GM23338 (cell line): ENCODE results near the gene ACAD9.

Experiments used
- CREB1 ChIP-seq: fragments of 250-450 bp; sonication (Bioruptor Pico); IDR thresholded peaks from 2 replicates; pipeline ENCODE4 v1.5.0; 2020; ENCODE audit warnings: low read depth, mild to moderate bottlenecking, moderate library complexity
- EZH2 ChIP-seq: fragments of 200-600 bp; sonication (generic); IDR thresholded peaks from one replicate; pipeline ENCODE4 v1.8.0; 2017; ENCODE audit warnings: antibody characterized with exemption, mild to moderate bottlenecking, low read depth; ENCODE audit not compliant: unreplicated experiment
- JUNB ChIP-seq: IDR thresholded peaks from one replicate; pipeline ENCODE4 v1.6.1; 2016; ENCODE audit warnings: antibody characterized with exemption; ENCODE audit not compliant: unreplicated experiment
- POLR2AphosphoS5 ChIP-seq: IDR thresholded peaks from 2 replicates; pipeline ENCODE4 v1.6.1; 2016; ENCODE audit warnings: antibody characterized with exemption, low read depth
- STAT1 ChIP-seq: IDR thresholded peaks from one replicate; pipeline ENCODE4 v1.6.1; 2016; ENCODE audit warnings: antibody characterized with exemption; ENCODE audit not compliant: unreplicated experiment
- TF ChIP-seq, protein P1 (sequence below), 2 experiments: fragments of 200-600 bp in 1 of 2; sonication (generic) in 1 of 2; conservative IDR thresholded peaks; 2 replicates each; pipeline versions ENCODE4 v1.5.1 to v1.6.1; 2016 to 2017; ENCODE audit warnings: antibody characterized with exemption in 2 of 2, low read depth in 2 of 2, mild to moderate bottlenecking in 2 of 2, moderate library complexity in 1 of 2
- TF ChIP-seq, protein P2 (sequence below): IDR thresholded peaks from 2 replicates; pipeline ENCODE4 v1.6.1; 2016; ENCODE audit warnings: antibody characterized with exemption
- TF ChIP-seq, protein P3 (sequence below): IDR thresholded peaks from one replicate; pipeline ENCODE4 v1.6.1; 2018; ENCODE audit warnings: antibody characterized with exemption; ENCODE audit not compliant: unreplicated experiment

DNA sequence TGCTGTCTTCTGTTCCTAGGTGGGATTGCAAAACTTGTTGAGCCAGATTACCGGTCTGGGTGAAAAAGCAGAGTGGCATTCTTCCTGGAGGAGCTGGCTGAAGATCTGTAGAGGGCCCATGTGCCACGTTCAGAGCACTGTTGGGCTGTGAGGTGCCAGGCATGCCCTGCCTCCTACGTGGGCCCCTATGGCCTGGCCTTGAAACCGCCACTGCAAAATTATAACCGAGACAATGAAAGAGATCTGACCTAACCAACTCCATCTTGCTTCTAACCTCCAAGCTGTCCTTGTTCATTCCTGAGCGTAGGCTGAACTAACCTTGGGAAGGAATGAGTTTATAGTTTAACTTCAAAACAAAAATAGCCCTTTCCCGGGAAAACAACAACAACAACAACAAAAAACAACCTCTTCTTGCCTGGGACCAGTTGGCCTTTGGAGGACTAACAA, 1.4 kb upstream of the ACAD9 start:
- TF ChIP-seq, protein P1, sequence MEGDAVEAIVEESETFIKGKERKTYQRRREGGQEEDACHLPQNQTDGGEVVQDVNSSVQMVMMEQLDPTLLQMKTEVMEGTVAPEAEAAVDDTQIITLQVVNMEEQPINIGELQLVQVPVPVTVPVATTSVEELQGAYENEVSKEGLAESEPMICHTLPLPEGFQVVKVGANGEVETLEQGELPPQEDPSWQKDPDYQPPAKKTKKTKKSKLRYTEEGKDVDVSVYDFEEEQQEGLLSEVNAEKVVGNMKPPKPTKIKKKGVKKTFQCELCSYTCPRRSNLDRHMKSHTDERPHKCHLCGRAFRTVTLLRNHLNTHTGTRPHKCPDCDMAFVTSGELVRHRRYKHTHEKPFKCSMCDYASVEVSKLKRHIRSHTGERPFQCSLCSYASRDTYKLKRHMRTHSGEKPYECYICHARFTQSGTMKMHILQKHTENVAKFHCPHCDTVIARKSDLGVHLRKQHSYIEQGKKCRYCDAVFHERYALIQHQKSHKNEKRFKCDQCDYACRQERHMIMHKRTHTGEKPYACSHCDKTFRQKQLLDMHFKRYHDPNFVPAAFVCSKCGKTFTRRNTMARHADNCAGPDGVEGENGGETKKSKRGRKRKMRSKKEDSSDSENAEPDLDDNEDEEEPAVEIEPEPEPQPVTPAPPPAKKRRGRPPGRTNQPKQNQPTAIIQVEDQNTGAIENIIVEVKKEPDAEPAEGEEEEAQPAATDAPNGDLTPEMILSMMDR (conservative IDR thresholded peaks at IDR 0.05; ENCODE audit: low read depth in 2 of 2), result no peak
- TF ChIP-seq, protein P2, sequence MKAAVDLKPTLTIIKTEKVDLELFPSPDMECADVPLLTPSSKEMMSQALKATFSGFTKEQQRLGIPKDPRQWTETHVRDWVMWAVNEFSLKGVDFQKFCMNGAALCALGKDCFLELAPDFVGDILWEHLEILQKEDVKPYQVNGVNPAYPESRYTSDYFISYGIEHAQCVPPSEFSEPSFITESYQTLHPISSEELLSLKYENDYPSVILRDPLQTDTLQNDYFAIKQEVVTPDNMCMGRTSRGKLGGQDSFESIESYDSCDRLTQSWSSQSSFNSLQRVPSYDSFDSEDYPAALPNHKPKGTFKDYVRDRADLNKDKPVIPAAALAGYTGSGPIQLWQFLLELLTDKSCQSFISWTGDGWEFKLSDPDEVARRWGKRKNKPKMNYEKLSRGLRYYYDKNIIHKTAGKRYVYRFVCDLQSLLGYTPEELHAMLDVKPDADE, result no peak
- no peak for TF ChIP-seq EZH2
- TF ChIP-seq JUNB, result no peak
- TF ChIP-seq POLR2AphosphoS5, result no peak
- TF ChIP-seq, protein P3, sequence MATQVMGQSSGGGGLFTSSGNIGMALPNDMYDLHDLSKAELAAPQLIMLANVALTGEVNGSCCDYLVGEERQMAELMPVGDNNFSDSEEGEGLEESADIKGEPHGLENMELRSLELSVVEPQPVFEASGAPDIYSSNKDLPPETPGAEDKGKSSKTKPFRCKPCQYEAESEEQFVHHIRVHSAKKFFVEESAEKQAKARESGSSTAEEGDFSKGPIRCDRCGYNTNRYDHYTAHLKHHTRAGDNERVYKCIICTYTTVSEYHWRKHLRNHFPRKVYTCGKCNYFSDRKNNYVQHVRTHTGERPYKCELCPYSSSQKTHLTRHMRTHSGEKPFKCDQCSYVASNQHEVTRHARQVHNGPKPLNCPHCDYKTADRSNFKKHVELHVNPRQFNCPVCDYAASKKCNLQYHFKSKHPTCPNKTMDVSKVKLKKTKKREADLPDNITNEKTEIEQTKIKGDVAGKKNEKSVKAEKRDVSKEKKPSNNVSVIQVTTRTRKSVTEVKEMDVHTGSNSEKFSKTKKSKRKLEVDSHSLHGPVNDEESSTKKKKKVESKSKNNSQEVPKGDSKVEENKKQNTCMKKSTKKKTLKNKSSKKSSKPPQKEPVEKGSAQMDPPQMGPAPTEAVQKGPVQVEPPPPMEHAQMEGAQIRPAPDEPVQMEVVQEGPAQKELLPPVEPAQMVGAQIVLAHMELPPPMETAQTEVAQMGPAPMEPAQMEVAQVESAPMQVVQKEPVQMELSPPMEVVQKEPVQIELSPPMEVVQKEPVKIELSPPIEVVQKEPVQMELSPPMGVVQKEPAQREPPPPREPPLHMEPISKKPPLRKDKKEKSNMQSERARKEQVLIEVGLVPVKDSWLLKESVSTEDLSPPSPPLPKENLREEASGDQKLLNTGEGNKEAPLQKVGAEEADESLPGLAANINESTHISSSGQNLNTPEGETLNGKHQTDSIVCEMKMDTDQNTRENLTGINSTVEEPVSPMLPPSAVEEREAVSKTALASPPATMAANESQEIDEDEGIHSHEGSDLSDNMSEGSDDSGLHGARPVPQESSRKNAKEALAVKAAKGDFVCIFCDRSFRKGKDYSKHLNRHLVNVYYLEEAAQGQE, result no peak
- no peak for TF ChIP-seq STAT1
- TF ChIP-seq CREB1, result no peak
